ENCODE measurements around the gene CNTNAP5. TPM values are rescaled to one million over a fixed set of nuclear protein-coding genes. Genes with fewer than 3 reads are reported as not detected.

Gene CNTNAP5
- total and polyA plus RNA-seq, 9 of the 15 experiments (the other 6 are each of a cell fraction or from before 2014, with no cell fraction given): not detected

GRCh38 chr2:124147552-124147951, 122.5 kb downstream of the CNTNAP5 start:
- Histone ChIP-seq H3K27ac (ENCODE audit: extremely low read depth, low read depth, low read length) (no peak overlapping the region), H3K9me3 (replicated peaks; ENCODE audit: control insufficient read depth, insufficient read depth, low read depth, low read length) (no peaks in the 10 kb centered on the region), H3K27me3 (ENCODE audit: control insufficient read depth in 2 of 2, insufficient read depth in 2 of 2, low read length in 2 of 2) (no peaks in the 10 kb centered on the region), H3K36me3 (ENCODE audit: control insufficient read depth, insufficient read depth, low read length) (no peaks in the 10 kb centered on the region), H2AFZ (ENCODE audit: low read depth, low read length) (no peak overlapping the region), H4K20me1 (replicated peaks; ENCODE audit: control insufficient read depth, insufficient read depth, low read length) (no peaks in the 10 kb centered on the region), H3K4me2 (ENCODE audit: insufficient read depth, low read length) (no peak overlapping the region), H3K9me1 (ENCODE audit: control insufficient read depth, insufficient read depth, low read length) (no peaks in the 10 kb centered on the region), H3K4me1 (replicated peaks in 1 of 2; ENCODE audit: control insufficient read depth in 2 of 2, insufficient read depth in 2 of 2, low read length in 2 of 2) (no peaks in the 10 kb centered on the region), H3K79me2 (ENCODE audit: control insufficient read depth, insufficient read depth, low read length) (no peaks in the 10 kb centered on the region), H3K9ac (ENCODE audit: insufficient read depth in 1 of 2, low read depth in 2 of 2, low read length in 2 of 2) (no peak overlapping the region), H3K4me3 (no peak overlapping the region)
- DNase-seq (ENCODE audit: extremely low read depth in 1 of 4, low spot score in 3 of 4): no peak
- ChIA-PET CTCF (ENCODE audit: low intra/inter-chr PET ratio) (no interaction called here), POLR2A (no interaction called here)
- 0% methylated on average over 8 of the region's 9 CpGs for whole genome bisulfite sequencing (ENCODE audit: insufficient coverage, low coverage, missing lambda C conversion rate)
- FAIRE-seq: no peak
- BruUV-seq (replicated peaks): no TSS peak
- in situ Hi-C loops (cut with MboI): no loop called here
- TF ChIP-seq MCM5 (IDR thresholded peaks at IDR 0.05; ENCODE audit: low read depth): no peak
- TF ChIP-seq ZNF174 (CRISPR knock-in tag; IDR thresholded peaks at IDR 0.05): no peak
- TF ChIP-seq USF1 (CRISPR knock-in tag; IDR thresholded peaks at IDR 0.05): no peak
- TF ChIP-seq MTA1 (IDR thresholded peaks at IDR 0.05; ENCODE audit: borderline replicate concordance): no peak
- no peak for TF ChIP-seq PTTG1 (tag; IDR thresholded peaks at IDR 0.05; ENCODE audit: low read depth)
- intact Hi-C loops (cut with micrococcal nuclease): no loop called here
- ATAC-seq: no peak

GRCh38 chr2:124149571-124149970, 124.5 kb downstream of the CNTNAP5 start:
- H3K9me1 ChIP-seq (ENCODE audit: control insufficient read depth, insufficient read depth, low read length): no peaks in the 10 kb centered on the region
- no peaks in the 10 kb centered on the region for H3K27me3 ChIP-seq (ENCODE audit: control insufficient read depth in 2 of 2, insufficient read depth in 2 of 2, low read length in 2 of 2)
- in situ Hi-C loops (cut with MboI): no loop called here
- no TSS peak for BruUV-seq (replicated peaks)
- POLR2A ChIA-PET: no interaction called here
- no peaks in the 10 kb centered on the region for H3K79me2 ChIP-seq (ENCODE audit: control insufficient read depth, insufficient read depth, low read length)
- no peak overlapping the region for H3K4me2 ChIP-seq (ENCODE audit: insufficient read depth, low read length)
- ATAC-seq (no peak), FAIRE-seq (no peak), DNase-seq (ENCODE audit: extremely low read depth in 1 of 4, low spot score in 3 of 4) (no peak)
- intact Hi-C loops (cut with micrococcal nuclease): no loop called here
- H2AFZ ChIP-seq (ENCODE audit: low read depth, low read length): no peak overlapping the region
- no peak overlapping the region for H3K9ac ChIP-seq (ENCODE audit: insufficient read depth in 1 of 2, low read depth in 2 of 2, low read length in 2 of 2)
- no peaks in the 10 kb centered on the region for H3K36me3 ChIP-seq (ENCODE audit: control insufficient read depth, insufficient read depth, low read length)
- CTCF ChIA-PET (ENCODE audit: low intra/inter-chr PET ratio): no interaction called here
- H3K4me3 ChIP-seq: no peak overlapping the region
- H3K4me1 ChIP-seq (replicated peaks in 1 of 2; ENCODE audit: control insufficient read depth in 2 of 2, insufficient read depth in 2 of 2, low read length in 2 of 2): no peaks in the 10 kb centered on the region
- WGBS (ENCODE audit: insufficient coverage, low coverage, missing lambda C conversion rate): 0% methylated on average over 6 of the region's 6 CpGs
- H3K27ac ChIP-seq (ENCODE audit: extremely low read depth, low read depth, low read length): no peak overlapping the region
- H3K9me3 ChIP-seq (replicated peaks; ENCODE audit: control insufficient read depth, insufficient read depth, low read depth, low read length): no peaks in the 10 kb centered on the region
- no peaks in the 10 kb centered on the region for H4K20me1 ChIP-seq (replicated peaks; ENCODE audit: control insufficient read depth, insufficient read depth, low read length)
- TF ChIP-seq ARID4B (CRISPR knock-in tag; IDR thresholded peaks at IDR 0.05) (no peak), MITF (IDR thresholded peaks at IDR 0.05) (no peak), ZNF76 (CRISPR knock-in tag; IDR thresholded peaks at IDR 0.05; ENCODE audit: borderline replicate concordance) (no peak), POU5F1 (IDR thresholded peaks at IDR 0.05; ENCODE audit: borderline replicate concordance, low read depth, low read length, partially characterized antibody) (no peak), ZNF224 (CRISPR knock-in tag; IDR thresholded peaks at IDR 0.05) (no peak), SNRNP70 (optimal IDR thresholded peaks at IDR 0.05; ENCODE audit: low read depth, low read length) (no peak)

Data from K562 (cell line).